ENCODE data around the gene KANTR.

KANTR gene

DNA sequence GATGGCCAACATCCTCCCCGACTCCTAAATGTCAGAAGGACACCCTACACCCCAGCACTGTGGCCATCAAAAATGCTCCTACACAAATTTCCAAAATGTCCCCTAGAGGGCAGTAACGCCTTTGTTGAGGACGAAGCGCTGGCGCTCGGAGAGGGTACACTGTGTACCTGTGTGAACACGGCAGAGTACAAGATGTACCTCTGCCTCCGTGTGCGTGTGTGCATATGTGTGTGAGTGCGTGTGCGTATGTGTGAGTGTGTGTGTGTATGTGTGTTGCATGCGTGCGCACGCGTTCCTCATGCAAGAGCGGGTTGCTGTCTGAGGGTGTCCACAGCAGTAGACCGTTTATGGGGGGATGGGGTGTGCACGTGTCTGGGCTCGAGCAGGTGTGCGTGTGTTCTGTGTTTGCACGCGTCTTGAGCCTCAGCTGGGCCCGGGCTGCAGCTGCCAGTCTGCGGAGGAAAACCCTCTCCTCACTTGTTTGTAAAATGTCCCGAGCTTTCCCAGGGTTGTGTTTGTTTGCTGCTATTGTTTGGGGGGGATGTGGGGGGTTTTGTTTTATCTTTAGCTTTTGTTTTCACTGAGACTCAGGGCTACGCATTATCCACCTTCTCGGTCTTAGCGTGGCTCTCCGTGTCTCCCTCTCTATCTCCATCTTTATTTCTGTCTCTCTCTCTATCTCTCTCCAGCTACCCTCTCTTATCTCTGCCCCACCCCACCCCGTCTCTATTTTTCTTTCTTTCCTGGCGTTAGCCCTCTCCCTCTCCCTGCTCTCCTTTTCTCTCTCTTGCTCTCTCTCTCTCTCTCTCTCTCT is 22.1 kb upstream of the KANTR start:
- peak overlapping the region; percentile 12; the same call in 1 of the 2 replicates for H3K27ac ChIP-seq (ENCODE audit: low read depth, low read length)
- no peaks in the 10 kb centered on the region for H3K4me1 ChIP-seq (ENCODE audit: control insufficient read depth, insufficient read depth, low read length, unreplicated experiment)
- no peaks in the 10 kb centered on the region for H3K27me3 ChIP-seq (ENCODE audit: insufficient read depth, low read length)
- no peak overlapping the region for H2AFZ ChIP-seq (ENCODE audit: low read length, unreplicated experiment)
- no peaks in the 10 kb centered on the region for H3K79me2 ChIP-seq (ENCODE audit: control insufficient read depth, insufficient read depth, low read length, unreplicated experiment)
- no peaks in the 10 kb centered on the region for H3K36me3 ChIP-seq (ENCODE audit: insufficient read depth, low read length)
- H3K4me3 ChIP-seq (ENCODE audit: low read depth, low read length) = peak overlapping the region; percentile 76

DNA sequence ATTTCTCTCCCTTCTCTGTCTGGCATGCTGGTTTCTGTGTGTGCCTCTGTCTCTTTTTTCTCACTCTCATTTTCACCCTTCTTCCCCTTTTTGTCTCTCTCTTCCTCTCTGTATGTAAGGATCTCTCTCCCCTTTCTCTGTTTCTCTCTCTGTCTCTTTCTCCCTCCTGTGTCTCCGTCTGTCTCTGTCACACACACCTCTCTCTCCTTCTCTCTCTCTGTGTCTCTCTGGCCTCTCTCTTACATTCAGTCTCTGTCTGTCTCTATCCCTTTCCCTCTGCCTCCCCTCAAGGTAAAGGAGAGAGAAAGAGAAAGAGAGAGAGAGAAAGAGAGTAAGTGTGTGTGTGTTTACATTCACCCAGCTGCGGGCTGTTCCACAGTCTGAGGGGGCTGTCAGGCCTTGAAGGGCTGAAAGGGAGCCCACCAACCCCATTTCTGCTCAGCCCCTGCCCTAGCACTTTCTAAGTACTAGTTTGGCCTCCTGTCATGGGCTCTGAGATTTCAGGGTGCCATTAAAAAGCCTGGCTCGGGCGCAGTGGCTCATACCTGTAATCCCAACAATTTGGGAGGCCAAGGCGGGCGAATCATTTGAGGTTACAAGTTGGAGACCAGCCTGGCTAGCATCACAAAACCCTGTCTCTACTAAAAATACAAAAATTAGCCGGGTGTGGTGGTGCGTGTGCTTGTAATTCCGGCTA is 21.4 kb upstream of the KANTR start:
- Histone ChIP-seq H3K79me2 (ENCODE audit: control insufficient read depth, insufficient read depth, low read length, unreplicated experiment) (no peaks in the 10 kb centered on the region), H3K4me3 (ENCODE audit: low read depth, low read length) (peak overlapping the region; percentile 76), H2AFZ (ENCODE audit: low read length, unreplicated experiment) (no peak overlapping the region), H3K36me3 (ENCODE audit: insufficient read depth, low read length) (no peaks in the 10 kb centered on the region), H3K27ac (ENCODE audit: low read depth, low read length) (peak overlapping the region; percentile 12; the same call in 1 of the 2 replicates), H3K27me3 (ENCODE audit: insufficient read depth, low read length) (no peaks in the 10 kb centered on the region), H3K4me1 (ENCODE audit: control insufficient read depth, insufficient read depth, low read length, unreplicated experiment) (no peaks in the 10 kb centered on the region)

DNA sequence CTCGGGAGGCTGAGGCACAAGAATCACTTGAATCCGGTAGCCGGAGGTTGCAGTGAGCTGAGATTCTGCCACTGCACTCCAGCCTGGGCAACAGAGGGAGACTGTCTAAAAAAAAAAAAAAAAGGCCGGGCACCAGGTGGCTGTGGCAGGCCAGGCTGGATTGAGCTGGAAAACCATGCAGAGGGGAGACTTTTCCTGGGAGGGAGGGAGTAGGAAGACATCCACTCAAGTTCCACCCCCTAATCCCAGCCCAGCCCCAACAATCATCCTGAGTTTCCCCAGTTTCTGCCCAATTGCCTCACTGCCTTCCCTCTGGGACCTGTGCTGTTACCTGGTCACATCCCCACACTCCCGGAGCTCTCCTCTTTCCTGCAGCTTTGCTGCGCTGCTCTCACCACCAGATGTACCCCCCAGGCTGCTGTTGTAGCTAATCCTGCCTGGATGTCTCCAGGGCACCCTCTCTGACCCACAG is 20.8 kb upstream of the KANTR start:
- no peaks in the 10 kb centered on the region for H3K4me1 ChIP-seq (ENCODE audit: control insufficient read depth, insufficient read depth, low read length, unreplicated experiment)
- H3K27me3 ChIP-seq (ENCODE audit: insufficient read depth, low read length) = no peaks in the 10 kb centered on the region
- H2AFZ ChIP-seq (ENCODE audit: low read length, unreplicated experiment) = no peak overlapping the region
- H3K79me2 ChIP-seq (ENCODE audit: control insufficient read depth, insufficient read depth, low read length, unreplicated experiment) = no peaks in the 10 kb centered on the region
- no peak overlapping the region for H3K27ac ChIP-seq (ENCODE audit: low read depth, low read length)
- H3K36me3 ChIP-seq (ENCODE audit: insufficient read depth, low read length) = no peaks in the 10 kb centered on the region
- H3K4me3 ChIP-seq (ENCODE audit: low read depth, low read length) = no peak overlapping the region

DNA sequence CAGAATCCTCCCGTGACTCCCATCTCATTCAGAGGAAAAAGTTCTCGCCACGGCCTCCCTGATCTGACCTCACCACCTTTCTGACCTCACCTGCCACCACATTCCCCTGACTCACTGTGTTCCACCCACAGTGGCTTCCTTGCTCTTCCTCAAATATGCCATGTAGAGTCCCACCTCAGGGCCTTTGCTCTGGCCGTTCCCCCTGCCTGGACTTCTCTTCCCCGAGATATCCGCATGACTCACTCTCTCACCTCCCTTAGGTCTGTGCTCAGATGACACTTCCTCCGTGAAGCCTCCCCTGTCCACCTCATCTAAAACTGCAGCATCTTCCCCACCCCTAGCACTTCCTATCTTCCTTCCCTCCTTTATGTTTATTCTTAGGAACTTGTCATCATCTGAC is 18.9 kb upstream of the KANTR start:
- Histone ChIP-seq H2AFZ (ENCODE audit: low read length, unreplicated experiment) (no peak overlapping the region), H3K27me3 (ENCODE audit: insufficient read depth, low read length) (no peaks in the 10 kb centered on the region)

DNA sequence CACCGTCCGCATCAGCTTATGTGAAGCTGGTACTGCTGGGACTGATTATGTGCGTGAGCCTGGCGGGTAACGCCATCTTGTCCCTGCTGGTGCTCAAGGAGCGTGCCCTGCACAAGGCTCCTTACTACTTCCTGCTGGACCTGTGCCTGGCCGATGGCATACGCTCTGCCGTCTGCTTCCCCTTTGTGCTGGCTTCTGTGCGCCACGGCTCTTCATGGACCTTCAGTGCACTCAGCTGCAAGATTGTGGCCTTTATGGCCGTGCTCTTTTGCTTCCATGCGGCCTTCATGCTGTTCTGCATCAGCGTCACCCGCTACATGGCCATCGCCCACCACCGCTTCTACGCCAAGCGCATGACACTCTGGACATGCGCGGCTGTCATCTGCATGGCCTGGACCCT is 17.3 kb upstream of the KANTR start:
- Histone ChIP-seq H2AFZ (ENCODE audit: low read length, unreplicated experiment) (no peak overlapping the region), H3K4me3 (ENCODE audit: low read depth, low read length) (no peak overlapping the region), H3K36me3 (ENCODE audit: insufficient read depth, low read length) (no peaks in the 10 kb centered on the region), H3K79me2 (ENCODE audit: control insufficient read depth, insufficient read depth, low read length, unreplicated experiment) (no peaks in the 10 kb centered on the region), H3K27ac (ENCODE audit: low read depth, low read length) (no peak overlapping the region), H3K27me3 (ENCODE audit: insufficient read depth, low read length) (no peaks in the 10 kb centered on the region), H3K4me1 (ENCODE audit: control insufficient read depth, insufficient read depth, low read length, unreplicated experiment) (no peaks in the 10 kb centered on the region)

More for the DNA sequence above, 18.9 kb upstream of the KANTR start:
- H3K4me3 ChIP-seq (ENCODE audit: low read depth, low read length) = no peak overlapping the region
- H3K36me3 ChIP-seq (ENCODE audit: insufficient read depth, low read length) = no peaks in the 10 kb centered on the region
- H3K27ac ChIP-seq (ENCODE audit: low read depth, low read length) = no peak overlapping the region
- no peaks in the 10 kb centered on the region for H3K4me1 ChIP-seq (ENCODE audit: control insufficient read depth, insufficient read depth, low read length, unreplicated experiment)
- no peaks in the 10 kb centered on the region for H3K79me2 ChIP-seq (ENCODE audit: control insufficient read depth, insufficient read depth, low read length, unreplicated experiment)

DNA sequence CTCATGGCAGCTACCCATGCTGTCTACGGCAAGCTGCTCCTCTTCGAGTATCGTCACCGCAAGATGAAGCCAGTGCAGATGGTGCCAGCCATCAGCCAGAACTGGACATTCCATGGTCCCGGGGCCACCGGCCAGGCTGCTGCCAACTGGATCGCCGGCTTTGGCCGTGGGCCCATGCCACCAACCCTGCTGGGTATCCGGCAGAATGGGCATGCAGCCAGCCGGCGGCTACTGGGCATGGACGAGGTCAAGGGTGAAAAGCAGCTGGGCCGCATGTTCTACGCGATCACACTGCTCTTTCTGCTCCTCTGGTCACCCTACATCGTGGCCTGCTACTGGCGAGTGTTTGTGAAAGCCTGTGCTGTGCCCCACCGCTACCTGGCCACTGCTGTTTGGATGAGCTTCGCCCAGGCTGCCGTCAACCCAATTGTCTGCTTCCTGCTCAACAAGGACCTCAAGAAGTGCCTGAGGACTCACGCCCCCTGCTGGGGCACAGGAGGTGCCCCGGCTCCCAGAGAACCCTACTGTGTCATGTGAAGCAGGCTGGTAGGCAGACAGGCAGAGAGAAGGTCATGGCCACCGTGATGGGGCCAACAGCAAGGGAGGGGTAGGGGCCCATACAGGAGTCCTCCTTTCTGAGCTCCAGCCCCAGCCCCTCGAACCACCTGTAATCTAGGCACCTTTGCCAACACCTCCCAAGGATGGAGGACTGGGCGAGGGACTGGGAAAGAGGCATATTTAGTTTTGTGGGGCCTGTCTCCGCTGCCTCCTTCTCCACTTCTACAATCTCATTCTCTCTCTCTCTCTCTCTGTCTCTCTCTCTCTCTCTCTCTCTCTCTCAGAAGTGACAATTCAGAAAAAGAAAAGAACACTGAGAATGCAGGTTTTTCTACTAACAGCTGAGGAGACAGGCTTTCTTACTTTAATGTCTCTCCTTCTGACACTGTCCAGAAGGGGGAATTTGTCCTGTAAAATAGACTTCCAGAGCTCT is 16.4 kb upstream of the KANTR start:
- Histone ChIP-seq H3K36me3 (ENCODE audit: insufficient read depth, low read length) (no peaks in the 10 kb centered on the region), H3K27ac (ENCODE audit: low read depth, low read length) (no peak overlapping the region), H3K4me3 (ENCODE audit: low read depth, low read length) (no peak overlapping the region), H3K27me3 (ENCODE audit: insufficient read depth, low read length) (no peaks in the 10 kb centered on the region), H2AFZ (ENCODE audit: low read length, unreplicated experiment) (no peak overlapping the region), H3K4me1 (ENCODE audit: control insufficient read depth, insufficient read depth, low read length, unreplicated experiment) (no peaks in the 10 kb centered on the region), H3K79me2 (ENCODE audit: control insufficient read depth, insufficient read depth, low read length, unreplicated experiment) (peaks cover 3% of the 10 kb centered on the region)

DNA sequence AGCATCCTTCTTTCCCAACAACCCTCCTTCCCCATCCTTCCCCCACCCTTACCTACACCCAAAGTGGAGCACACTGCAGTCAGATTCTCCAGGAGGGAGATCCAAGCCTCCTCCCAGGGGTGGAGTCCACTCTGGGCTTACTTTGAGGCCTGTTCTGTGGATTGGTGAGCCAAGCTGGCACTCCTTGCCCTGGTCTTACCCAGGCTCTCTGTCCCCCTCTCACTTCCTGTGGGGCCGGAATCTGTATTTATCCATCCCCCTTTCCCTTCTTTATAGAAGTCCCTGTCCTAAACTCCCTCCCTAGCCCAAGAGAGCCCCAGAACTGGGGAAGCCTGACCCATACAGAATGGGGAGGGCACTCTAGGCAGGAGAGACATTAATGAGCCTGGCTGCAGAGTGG is 15.0 kb upstream of the KANTR start:
- H3K27me3 ChIP-seq (ENCODE audit: insufficient read depth, low read length) = no peaks in the 10 kb centered on the region
- H2AFZ ChIP-seq (ENCODE audit: low read length, unreplicated experiment) = no peak overlapping the region
- no peak overlapping the region for H3K4me3 ChIP-seq (ENCODE audit: low read depth, low read length)
- H3K27ac ChIP-seq (ENCODE audit: low read depth, low read length) = no peak overlapping the region
- no peaks in the 10 kb centered on the region for H3K36me3 ChIP-seq (ENCODE audit: insufficient read depth, low read length)
- peaks cover 17% of the 10 kb centered on the region for H3K79me2 ChIP-seq (ENCODE audit: control insufficient read depth, insufficient read depth, low read length, unreplicated experiment)
- peaks cover 4% of the 10 kb centered on the region for H3K4me1 ChIP-seq (ENCODE audit: control insufficient read depth, insufficient read depth, low read length, unreplicated experiment)

DNA sequence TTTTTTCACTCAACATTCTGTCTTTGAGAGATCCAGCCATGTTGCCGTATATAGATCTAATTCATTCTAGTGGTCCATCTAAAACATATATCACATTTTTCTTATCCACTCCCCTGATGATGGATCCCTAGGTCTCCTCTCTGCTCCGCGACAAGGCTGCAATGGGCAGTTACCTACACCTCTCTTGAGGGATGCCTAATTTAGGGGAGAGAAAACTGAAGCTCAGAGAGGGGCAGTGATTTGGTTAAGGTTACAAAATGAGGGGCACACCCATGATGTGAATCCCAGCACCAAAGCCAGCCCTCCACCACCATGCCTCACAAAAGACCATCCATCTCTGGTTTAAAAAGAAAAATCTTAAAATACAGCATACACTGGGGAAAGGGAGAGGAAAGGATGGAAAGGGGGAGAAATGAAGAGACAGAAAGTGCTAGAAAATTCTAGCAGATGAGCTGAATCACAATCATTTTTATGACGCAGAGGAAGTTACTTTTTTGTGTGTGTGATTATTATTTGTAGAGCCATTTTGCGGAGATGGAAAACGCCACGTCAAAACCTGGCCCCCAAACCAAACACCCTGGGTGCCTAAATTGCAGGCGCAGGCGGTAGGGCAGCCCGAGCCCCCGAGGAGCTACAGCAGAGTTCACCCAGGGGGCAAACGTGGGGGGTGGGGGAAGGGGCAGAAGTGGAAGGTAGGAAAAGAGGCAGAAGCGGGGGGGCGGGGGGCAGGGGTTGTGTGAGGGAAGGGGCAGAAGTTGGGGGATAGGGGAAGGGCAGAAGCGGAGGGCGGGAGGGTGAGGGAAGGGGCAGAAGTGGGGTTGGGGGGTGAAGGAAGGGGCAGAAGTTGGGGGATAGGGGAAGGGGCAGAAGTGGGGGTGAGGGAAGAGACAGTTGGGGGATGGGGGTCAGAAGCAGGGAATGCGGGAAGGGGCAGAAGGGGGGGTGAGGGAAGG is 13.0 kb upstream of the KANTR start:
- Histone ChIP-seq H3K79me2 (ENCODE audit: control insufficient read depth, insufficient read depth, low read length, unreplicated experiment) (peaks cover 20% of the 10 kb centered on the region), H3K36me3 (ENCODE audit: insufficient read depth, low read length) (peaks cover 4% of the 10 kb centered on the region; the same call in 1 of the 2 replicates), H3K27me3 (ENCODE audit: insufficient read depth, low read length) (no peaks in the 10 kb centered on the region), H2AFZ (ENCODE audit: low read length, unreplicated experiment) (no peak overlapping the region), H3K4me3 (ENCODE audit: low read depth, low read length) (peak overlapping the region; percentile 68), H3K27ac (ENCODE audit: low read depth, low read length) (peak overlapping the region; percentile 83), H3K4me1 (ENCODE audit: control insufficient read depth, insufficient read depth, low read length, unreplicated experiment) (peaks cover 7% of the 10 kb centered on the region)

DNA sequence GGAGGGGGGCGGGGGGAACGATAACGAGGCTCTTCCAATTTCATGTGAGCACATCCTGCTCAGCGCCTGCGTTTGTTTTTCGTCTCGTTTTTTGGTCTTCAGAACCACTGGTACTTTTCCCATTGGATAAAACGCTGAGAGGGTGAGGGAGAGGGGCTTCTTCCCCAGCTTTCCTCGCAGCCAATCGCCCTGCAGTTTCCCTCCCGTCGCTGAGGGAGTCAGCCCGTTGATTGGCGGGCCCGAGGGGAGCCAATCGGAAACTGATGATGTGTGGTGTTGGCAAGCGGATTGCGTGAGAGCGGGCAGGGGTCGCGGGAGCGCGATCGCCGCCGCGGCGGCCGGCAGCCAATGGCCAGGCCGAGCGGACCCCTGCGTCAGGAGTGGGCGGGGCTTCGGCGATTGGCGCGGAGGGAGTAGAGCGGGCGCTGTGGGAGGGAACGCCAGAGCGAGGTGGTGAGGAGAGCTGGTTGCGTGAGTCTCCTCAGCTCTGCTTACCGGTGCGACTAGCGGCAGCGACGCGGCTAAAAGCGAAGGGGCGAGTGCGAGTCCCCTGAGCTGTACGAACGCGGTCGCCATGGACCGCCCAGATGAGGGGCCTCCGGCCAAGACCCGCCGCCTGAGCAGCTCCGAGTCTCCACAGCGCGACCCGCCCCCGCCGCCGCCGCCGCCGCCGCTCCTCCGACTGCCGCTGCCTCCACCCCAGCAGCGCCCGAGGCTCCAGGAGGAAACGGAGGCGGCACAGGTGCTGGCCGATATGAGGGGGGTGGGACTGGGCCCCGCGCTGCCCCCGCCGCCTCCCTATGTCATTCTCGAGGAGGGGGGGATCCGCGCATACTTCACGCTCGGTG is 11.8 kb upstream of the KANTR start, which contains the start of gene TSPYL2:
Gene TSPYL2, plus strand, starts transcription at position 443 of the 848 bp plus-strand sequence. Its CDS starts 132 bp downstream, at position 575.
- Histone ChIP-seq H3K79me2 (ENCODE audit: control insufficient read depth, insufficient read depth, low read length, unreplicated experiment) (peaks cover 20% of the 10 kb centered on the region), H3K36me3 (ENCODE audit: insufficient read depth, low read length) (peaks cover 7% of the 10 kb centered on the region; the same call in 1 of the 2 replicates), H3K27me3 (ENCODE audit: insufficient read depth, low read length) (no peaks in the 10 kb centered on the region), H2AFZ (ENCODE audit: low read length, unreplicated experiment) (no peak within 1 kb of the TSS), H3K27ac (ENCODE audit: low read depth, low read length) (peak within 1 kb of the TSS; percentile 83), H3K4me1 (ENCODE audit: control insufficient read depth, insufficient read depth, low read length, unreplicated experiment) (peaks cover 19% of the 10 kb centered on the region), H3K4me3 (ENCODE audit: low read depth, low read length) (peak within 1 kb of the TSS; percentile 90)

All from ACC112 (cell line).